H7 (cell line): ENCODE measurements around the gene MTHFR. TPM values are rescaled to one million over a fixed set of nuclear protein-coding genes. Genes with fewer than 3 reads are reported as not detected.

Experiments used
- DNase-seq: peaks from one replicate; pipeline ENCODE4 v3.0.0; 2012
- H3K27me3 ChIP-seq: 2 replicates; pipeline ENCODE4 v1.6.0; 2011; ENCODE audit warnings: mild to moderate bottlenecking, low read length; ENCODE audit not compliant: control insufficient read depth, insufficient read depth
- H3K36me3 ChIP-seq: replicated peaks from 2 replicates; pipeline ENCODE4 v1.5.1; 2011; ENCODE audit warnings: low read length; ENCODE audit not compliant: control insufficient read depth, insufficient read depth
- H3K4me3 ChIP-seq: 2 replicates; pipeline ENCODE4 v1.5.1; 2011; ENCODE audit warnings: low read depth, mild to moderate bottlenecking, control low read depth, low read length, moderate library complexity; ENCODE audit not compliant: insufficient read depth
- total RNA-seq: library from RNA; depleted of rRNA; stranded (reverse); fragments of >200 nt; shearing (Covaris generic); gene quantifications from 2 replicates; pipeline ENCODE4 v1.2.3, GENCODE V29; 2014

The MTHFR gene
- total RNA-seq, 1 experiment from 2014 or later: 18.9 TPM

- no peaks in the 10 kb centered on the region for H3K27me3 ChIP-seq
- peaks cover 14% of the 10 kb centered on the region for H3K36me3 ChIP-seq
- no peak for DNase-seq
- no peak overlapping the region for H3K4me3 ChIP-seq
Observed at GRCh38 chr1:11795238-11795890, 10.4 kb downstream of the MTHFR start.

DNA sequence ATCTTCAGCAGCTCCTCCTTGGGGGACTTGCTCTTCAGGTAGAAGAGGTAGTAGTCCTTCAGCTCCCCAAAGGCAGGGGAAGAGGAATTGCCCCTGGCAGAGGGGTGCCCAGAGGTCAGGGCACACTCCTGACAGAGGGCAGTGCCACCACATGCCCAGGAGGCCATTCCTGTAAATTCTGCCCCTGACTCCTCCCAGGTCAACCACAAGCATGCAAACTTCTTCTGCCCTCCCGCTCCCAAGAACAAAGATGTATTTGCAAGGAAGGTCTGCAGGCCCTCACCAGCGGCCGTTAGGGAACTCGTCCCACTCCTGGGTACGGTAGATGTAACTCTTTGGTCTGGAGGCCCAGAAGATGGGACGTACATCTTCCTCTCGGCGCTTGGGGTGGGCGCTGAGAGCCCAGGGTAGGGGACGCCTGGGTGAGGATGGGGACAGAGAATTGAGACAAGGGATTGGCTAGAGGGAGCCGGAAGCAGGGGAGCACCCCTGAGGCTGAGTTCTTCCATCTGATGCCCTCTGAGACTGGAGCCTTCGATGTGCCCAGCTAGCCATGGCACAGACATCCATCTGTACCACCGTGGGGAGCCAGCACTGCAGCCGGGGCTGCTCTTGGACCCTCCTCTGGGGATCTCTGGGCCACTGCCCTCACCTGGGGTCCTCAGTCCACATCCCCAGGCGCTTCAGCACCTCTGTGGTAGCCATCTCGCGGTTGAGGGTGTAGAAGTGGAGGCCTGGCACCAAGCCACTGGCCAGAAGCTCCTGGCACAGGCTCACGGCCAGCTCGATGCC, 11.1 kb downstream of the MTHFR start:
- no peak overlapping the region for H3K4me3 ChIP-seq
- peaks cover 14% of the 10 kb centered on the region for H3K36me3 ChIP-seq
- DNase-seq: no peak
- H3K27me3 ChIP-seq: no peaks in the 10 kb centered on the region

DNA sequence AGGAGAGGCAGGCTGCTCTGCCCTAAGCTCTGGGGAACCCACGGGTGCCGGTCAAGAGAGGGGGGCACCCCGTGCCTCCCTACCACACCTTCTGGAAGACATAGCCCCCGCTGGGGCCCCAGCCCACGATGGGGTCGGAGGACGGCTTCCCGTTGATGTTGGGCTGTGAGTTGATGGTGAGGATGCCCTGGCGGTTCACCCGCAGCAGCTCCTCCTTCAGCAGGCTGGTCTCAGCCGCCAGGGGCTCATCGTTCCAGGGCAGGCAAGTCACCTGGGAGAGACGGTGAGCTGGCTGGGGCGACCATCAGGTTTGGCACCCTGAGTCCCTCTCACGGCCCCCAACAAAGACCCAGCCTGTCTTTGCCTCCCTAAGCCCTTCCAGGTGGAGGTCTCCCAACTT, 11.9 kb downstream of the MTHFR start:
- Histone ChIP-seq H3K36me3 (peaks cover 14% of the 10 kb centered on the region), H3K27me3 (no peaks in the 10 kb centered on the region), H3K4me3 (no peak overlapping the region)
- no peak for DNase-seq

DNA sequence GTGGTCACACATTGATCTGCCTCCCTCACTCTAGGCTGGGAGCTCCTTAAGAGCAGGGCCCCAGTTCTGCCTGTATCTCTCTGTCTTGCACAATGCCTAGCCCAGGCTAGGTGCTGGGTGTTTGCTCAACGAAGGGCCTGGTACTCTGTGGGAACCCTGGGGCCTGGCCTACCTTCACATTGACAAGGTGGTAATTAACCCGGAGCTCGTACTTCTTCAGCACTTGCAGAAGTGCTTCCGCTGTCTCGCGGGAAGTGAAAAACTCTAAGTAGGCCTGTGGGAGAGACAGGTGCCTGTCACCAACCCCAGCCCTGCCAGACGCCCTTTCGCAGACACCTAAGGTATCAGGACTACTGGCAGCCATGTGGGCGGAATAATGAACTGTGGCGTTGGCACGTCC, 13.7 kb downstream of the MTHFR start:
- Histone ChIP-seq H3K36me3 (peaks cover 14% of the 10 kb centered on the region), H3K4me3 (no peak overlapping the region), H3K27me3 (no peaks in the 10 kb centered on the region)
- no peak for DNase-seq

DNA sequence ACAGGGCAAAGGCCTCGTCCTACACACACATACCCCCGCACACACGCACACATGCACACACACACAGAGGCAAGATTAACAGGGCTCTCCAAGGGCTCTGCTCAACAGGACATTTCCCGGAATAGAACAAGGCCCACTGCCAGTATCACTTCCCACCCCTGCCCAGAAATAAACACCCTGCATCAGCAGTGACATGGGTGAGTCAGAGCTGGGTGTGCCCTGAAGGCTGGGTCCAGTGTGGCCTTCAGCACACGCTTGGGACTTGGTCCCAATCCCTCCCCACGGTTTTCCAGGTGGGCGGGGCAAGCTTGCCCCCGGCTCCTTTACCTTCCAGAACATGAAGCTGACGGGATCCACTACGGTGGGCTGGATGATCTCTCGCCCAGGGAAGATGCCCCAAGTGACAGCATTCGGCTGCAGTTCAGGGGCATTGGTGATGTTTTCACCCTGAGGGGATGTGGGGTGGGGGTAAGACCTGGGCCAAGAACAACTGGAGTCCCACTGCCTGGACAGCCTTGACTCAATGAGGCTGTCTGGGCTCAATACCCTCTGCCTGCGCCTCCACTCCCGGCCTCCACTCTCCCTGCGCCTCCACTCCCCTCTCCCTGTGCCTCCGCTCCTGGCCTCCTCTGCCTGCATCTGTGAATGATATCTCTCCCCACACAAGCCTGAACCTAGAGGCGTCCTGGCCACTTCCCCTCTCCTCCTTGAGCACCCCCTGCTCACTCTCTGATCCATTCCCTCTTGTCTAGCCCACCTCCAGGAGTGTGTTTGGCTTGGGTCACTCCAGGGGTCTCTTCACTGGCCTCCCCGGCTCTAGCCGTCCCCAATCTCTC, 14.7 kb downstream of the MTHFR start:
- no peaks in the 10 kb centered on the region for H3K27me3 ChIP-seq
- peak; percentile 27 for DNase-seq
- H3K4me3 ChIP-seq: no peak overlapping the region
- H3K36me3 ChIP-seq: peaks cover 14% of the 10 kb centered on the region

DNA sequence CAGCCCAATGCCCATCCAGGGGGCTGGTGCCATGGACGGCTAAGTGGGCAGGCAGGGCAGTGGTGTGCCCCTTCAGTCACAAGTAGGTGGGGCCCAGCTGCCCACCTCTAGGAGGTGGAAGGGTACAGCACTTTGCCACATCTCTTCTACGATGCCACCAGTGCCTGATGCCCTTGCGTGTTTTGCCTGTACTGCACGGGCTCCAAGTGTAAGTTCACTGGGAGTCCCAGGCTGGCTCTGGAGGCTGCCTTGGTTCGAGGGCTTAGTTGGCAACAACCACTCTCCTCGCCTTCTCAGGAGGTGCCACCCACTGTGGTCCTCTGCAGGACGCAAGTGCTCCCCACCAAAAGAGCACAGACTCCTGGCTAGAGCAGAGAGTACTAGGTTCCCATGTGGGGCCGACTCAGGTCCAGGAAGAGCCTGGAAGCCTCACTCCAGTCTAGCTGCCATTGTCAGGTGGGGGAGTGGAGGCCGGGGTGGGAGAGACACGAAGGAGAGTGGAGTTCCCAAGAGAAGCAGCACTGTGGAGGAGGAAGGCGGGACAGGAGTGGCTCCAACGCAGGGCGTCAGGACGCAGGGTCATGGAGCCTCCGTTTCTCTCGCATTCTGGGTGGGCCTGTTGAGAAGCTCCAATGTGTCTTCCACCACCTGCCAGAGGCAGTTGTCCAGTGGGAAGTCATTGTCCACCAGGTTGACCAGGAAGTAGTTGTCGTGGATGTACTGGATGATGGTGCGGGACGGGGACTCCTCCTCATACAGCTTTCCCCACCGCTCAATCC, 15.5 kb downstream of the MTHFR start:
- Histone ChIP-seq H3K36me3 (peaks cover 12% of the 10 kb centered on the region), H3K4me3 (no peak overlapping the region), H3K27me3 (no peaks in the 10 kb centered on the region)
- DNase-seq: peak; percentile 22

DNA sequence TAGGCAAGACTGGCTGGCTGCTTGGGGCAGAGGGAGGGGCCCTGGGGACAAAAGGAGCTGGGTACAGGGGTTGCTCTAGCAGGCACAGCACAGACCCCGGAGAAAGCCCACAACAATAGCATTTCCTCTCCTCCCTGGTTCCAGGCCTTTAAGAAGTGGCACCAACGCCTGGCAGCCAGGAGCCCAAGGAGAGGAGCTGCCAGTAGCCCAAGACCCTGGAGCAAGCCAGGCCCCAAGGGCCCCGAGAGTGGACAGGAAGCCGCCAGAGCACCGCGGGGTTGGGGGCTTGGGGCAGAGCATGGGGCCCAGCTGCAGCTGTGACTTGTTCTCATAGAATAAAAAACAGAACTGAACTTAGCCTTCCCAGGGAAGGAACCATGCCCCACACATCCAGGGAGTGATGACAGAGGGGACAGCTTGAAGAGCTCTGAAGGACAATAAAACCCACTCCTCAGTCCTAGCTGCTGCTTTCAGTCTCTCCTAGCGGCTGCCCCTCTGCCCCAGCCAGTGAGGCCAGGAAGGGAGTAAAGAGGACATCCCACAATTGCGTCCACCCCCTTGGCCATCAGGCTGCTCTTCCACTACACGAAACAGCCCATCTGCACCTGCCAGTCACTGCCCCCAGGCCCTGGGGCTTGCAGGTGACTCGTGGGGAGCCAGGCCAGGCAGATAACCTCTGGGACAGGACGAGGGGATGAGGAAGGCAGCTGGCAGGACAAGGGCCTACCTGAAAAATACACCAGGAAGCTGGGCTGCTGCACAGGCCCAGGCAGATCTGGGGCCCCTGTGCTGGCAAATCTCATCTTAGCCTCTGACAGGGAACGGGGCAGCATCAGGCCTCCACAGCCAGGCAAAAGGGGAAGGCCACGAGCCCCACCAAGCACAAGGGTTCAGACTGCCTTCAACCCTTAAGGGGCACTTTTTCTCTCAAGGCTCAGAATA, 16.4 kb downstream of the MTHFR start:
- peak; percentile 47 for DNase-seq
- H3K27me3 ChIP-seq: no peaks in the 10 kb centered on the region
- H3K36me3 ChIP-seq: peaks cover 7% of the 10 kb centered on the region
- no peak overlapping the region for H3K4me3 ChIP-seq

DNA sequence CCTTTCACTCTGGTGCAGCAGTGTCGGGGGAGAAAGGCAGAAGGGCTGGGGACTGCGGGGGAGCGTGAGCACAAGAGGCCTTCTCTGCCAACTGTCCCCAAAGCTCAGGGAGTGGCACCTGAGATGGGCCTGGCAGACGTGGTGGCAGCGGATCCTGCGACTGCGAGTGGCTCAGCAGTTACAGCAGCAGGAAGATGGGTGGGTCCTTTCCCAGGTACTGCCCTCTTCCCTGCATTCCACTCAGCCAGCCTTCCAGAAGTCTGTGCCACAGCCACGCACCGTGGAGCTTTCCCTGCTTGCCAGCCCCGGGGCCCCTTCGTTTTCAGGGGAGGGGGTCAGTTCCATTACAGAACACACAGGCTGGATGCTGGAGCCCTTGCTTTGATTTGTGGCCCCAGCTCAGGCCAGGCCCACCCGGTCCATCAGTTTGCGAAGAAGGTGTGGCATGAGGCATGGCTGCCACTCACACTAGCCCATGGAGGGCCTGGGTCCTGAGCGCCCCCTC, 17.2 kb downstream of the MTHFR start:
- peaks cover 7% of the 10 kb centered on the region for H3K36me3 ChIP-seq
- peak; percentile 55 for DNase-seq
- no peaks in the 10 kb centered on the region for H3K27me3 ChIP-seq
- no peak overlapping the region for H3K4me3 ChIP-seq

GRCh38 chr1:11787804-11788436, 17.8 kb downstream of the MTHFR start:
- no peaks in the 10 kb centered on the region for H3K27me3 ChIP-seq
- DNase-seq: peak; percentile 75
- H3K4me3 ChIP-seq: no peak overlapping the region
- peaks cover 7% of the 10 kb centered on the region for H3K36me3 ChIP-seq

DNA sequence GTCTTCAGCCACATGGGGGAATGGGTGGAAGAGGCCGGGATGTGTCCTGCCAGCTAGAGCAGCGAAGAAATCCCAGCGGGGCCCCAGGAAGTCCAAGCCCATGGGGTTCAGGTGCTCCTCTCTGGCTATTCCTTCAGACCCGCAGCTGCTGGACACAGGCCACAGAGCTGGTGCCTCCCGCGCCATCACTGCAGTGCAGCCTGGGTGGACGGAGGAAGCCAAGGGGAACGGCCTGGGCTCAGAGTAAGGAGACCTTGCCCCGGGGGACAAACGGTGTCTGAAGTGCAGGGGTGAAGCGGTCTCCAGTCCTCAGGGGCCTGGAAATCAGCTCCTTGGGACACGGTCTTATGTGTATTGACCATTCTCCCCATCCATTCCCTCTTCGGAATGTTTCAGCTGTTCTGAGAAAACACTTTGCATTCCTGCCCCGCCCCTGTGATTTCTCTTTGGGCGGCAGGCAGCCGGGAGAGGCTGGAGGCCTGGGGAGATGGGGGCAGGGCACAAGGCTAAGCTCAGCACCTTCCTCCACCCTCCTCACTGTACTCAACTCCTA, 18.4 kb downstream of the MTHFR start:
- Histone ChIP-seq H3K4me3 (no peak overlapping the region), H3K36me3 (peaks cover 7% of the 10 kb centered on the region), H3K27me3 (no peaks in the 10 kb centered on the region)
- DNase-seq: peak; percentile 87

DNA sequence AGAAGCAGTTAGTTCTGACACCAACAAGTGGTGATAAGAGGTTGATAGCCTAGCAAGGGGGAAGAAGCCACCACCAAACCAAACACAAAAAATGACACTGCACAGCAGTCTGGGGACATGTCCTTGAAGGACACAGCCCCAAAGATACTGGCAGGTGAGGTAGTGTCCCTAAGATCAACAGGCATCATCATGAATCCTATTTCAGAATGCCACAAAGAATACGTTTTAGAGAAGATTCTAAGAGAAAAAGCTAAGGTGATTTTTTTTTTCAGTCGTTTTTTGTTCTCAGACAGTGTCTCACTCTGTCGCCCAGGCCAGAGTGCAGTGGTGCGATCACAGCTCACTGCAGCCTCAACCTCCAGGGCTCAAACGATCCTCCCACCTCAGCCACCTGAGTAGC, 19.6 kb downstream of the MTHFR start:
- Histone ChIP-seq H3K27me3 (no peaks in the 10 kb centered on the region), H3K36me3 (peaks cover 7% of the 10 kb centered on the region), H3K4me3 (no peak overlapping the region)
- DNase-seq: peak; percentile 6

GRCh38 chr1:11784993-11785769, 20.6 kb downstream of the MTHFR start:
- DNase-seq: peak; percentile 97
- Histone ChIP-seq H3K27me3 (no peaks in the 10 kb centered on the region), H3K36me3 (peaks cover 2% of the 10 kb centered on the region), H3K4me3 (peak overlapping the region; percentile 22)
